HepG2 (cell line): ENCODE data around the gene STOML2. TPM values are rescaled to one million over a fixed set of nuclear protein-coding genes. Genes with fewer than 3 reads are reported as not detected.
A peak's percentile ranks its signal among the peaks of the same experiment; 100 is the strongest.

Experiments used
- ARNT2 ChIP-seq: sonication (generic); formaldehyde crosslinking; IDR thresholded peaks from 2 replicates; pipeline ENCODE4 v1.8.0; 2022; ENCODE audit warnings: mild to moderate bottlenecking, low read depth, missing genetic modification reagents, moderate library complexity
- ATF1 ChIP-seq: IDR thresholded peaks from 2 replicates; pipeline ENCODE4 v1.6.1; 2016; ENCODE audit warnings: mild to moderate bottlenecking, control low read depth
- BCLAF1 ChIP-seq: fragments of 450-650 bp; IDR thresholded peaks from 2 replicates; pipeline ENCODE4 v1.6.1; 2017; ENCODE audit warnings: mild to moderate bottlenecking
- CSRNP1 ChIP-seq: sonication (generic); formaldehyde crosslinking; IDR thresholded peaks from 2 replicates; pipeline ENCODE4 v1.8.1; 2023; ENCODE audit warnings: mild to moderate bottlenecking, missing genetic modification reagents
- GMEB1 ChIP-seq: sonication (generic); formaldehyde crosslinking; IDR thresholded peaks from 2 replicates; pipeline ENCODE4 v1.5.1; 2020; ENCODE audit warnings: missing genetic modification reagents, mild to moderate bottlenecking, borderline replicate concordance
- KLF6 ChIP-seq: IDR thresholded peaks from 2 replicates; pipeline ENCODE4 v1.8.0; 2016; ENCODE audit warnings: missing biosample characterization, missing genetic modification reagents
- NCOA2 ChIP-seq: sonication (generic); formaldehyde crosslinking; IDR thresholded peaks from 2 replicates; pipeline ENCODE4 v1.8.0; 2022; ENCODE audit warnings: inconsistent platforms
- NCOA5 ChIP-seq: sonication (generic); formaldehyde crosslinking; IDR thresholded peaks from 2 replicates; pipeline ENCODE4 v1.4.0; 2020; ENCODE audit warnings: missing genetic modification reagents
- SATB2 ChIP-seq: sonication (generic); formaldehyde crosslinking; IDR thresholded peaks from 2 replicates; pipeline ENCODE4 v1.5.0; 2020; ENCODE audit warnings: missing genetic modification reagents
- SMAD3 ChIP-seq: sonication (generic); formaldehyde crosslinking; IDR thresholded peaks from 2 replicates; pipeline ENCODE4 v1.4.0; 2020; ENCODE audit warnings: missing genetic modification reagents
- SP1 ChIP-seq, 2 experiments: fragments of 450-650 bp in 1 of 2; sonication (generic) in 1 of 2; formaldehyde crosslinking in 1 of 2; IDR thresholded peaks; 2 replicates each; pipeline versions ENCODE4 v1.4.0 to v1.6.1; 2016 to 2020; ENCODE audit warnings: missing genetic modification reagents in 1 of 2
- TCF12 ChIP-seq, 2 experiments: fragments of 450-650 bp in 1 of 2; sonication (generic) in 1 of 2; formaldehyde crosslinking in 1 of 2; IDR thresholded peaks; 2 replicates each; pipeline versions ENCODE4 v1.6.1 to v1.8.0; 2017 to 2022; ENCODE audit warnings: antibody characterized with exemption in 1 of 2, mild to moderate bottlenecking in 1 of 2, missing genetic modification reagents in 1 of 2, moderate library complexity in 1 of 2
- THAP11 ChIP-seq: IDR thresholded peaks from 2 replicates; pipeline ENCODE4 v1.6.1; 2016; ENCODE audit warnings: missing biosample characterization, missing genetic modification reagents
- ZNF333 ChIP-seq: sonication (generic); formaldehyde crosslinking; IDR thresholded peaks from 2 replicates; pipeline ENCODE4 v1.4.0; 2020; ENCODE audit warnings: mild to moderate bottlenecking, missing genetic modification reagents, borderline replicate concordance
- ZNF629 ChIP-seq: sonication (generic); formaldehyde crosslinking; conservative IDR thresholded peaks from 2 replicates; pipeline ENCODE4 v1.5.0; 2020; ENCODE audit warnings: missing genetic modification reagents
- ZNF703 ChIP-seq: sonication (generic); formaldehyde crosslinking; IDR thresholded peaks from 2 replicates; pipeline ENCODE4 v1.5.1; 2020; ENCODE audit warnings: missing genetic modification reagents, mild to moderate bottlenecking, moderate library complexity, borderline replicate concordance
- polyA plus RNA-seq, 8 experiments: library from polyadenylated mRNA; depleted of rRNA in 3 of 8; stranded (reverse) in 7 of 8; unstranded in 1 of 8; fragments of >200 nt; fragmentation: Illumina TruSeq in 4 of 8; extraction: Trizol in 4 of 8; gene quantifications; 2 replicates each; pipeline versions ENCODE4 v1.2.1 to v1.2.3, GENCODE V29; 2011 to 2016; ENCODE audit warnings: low read depth in 4 of 8, missing spikeins in 1 of 8, mixed read lengths in 1 of 8; ENCODE audit not compliant: insufficient read depth in 1 of 8
- total RNA-seq, 5 experiments: library from RNA; depleted of rRNA; stranded (reverse); fragments of >200 nt; fragmentation: Illumina TruSeq; extraction: Trizol; gene quantifications; 2 replicates each; pipeline ENCODE4 v1.2.3, GENCODE V29; 2016; ENCODE audit warnings: low read depth in 1 of 5
- TF ChIP-seq, protein P1 (sequence below): sonication (generic); formaldehyde crosslinking; IDR thresholded peaks from 2 replicates; pipeline ENCODE4 v1.8.0; 2022; ENCODE audit warnings: mild to moderate bottlenecking, missing genetic modification reagents, moderate library complexity
- TF ChIP-seq, protein P2 (sequence below), 2 experiments: sonication (generic) in 1 of 2; formaldehyde crosslinking in 1 of 2; IDR thresholded peaks; 2 replicates each; pipeline versions ENCODE4 v1.4.0 to v1.6.1; 2018 to 2020; ENCODE audit warnings: missing genetic modification reagents in 2 of 2, borderline replicate concordance in 1 of 2, low read depth in 1 of 2, mild to moderate bottlenecking in 1 of 2, missing biosample characterization in 1 of 2

The STOML2 gene
- total and polyA plus RNA-seq, 2 of the 13 experiments (the other 11 are each of a cell fraction or from before 2014, with no cell fraction given), result 245 to 250 TPM

DNA sequence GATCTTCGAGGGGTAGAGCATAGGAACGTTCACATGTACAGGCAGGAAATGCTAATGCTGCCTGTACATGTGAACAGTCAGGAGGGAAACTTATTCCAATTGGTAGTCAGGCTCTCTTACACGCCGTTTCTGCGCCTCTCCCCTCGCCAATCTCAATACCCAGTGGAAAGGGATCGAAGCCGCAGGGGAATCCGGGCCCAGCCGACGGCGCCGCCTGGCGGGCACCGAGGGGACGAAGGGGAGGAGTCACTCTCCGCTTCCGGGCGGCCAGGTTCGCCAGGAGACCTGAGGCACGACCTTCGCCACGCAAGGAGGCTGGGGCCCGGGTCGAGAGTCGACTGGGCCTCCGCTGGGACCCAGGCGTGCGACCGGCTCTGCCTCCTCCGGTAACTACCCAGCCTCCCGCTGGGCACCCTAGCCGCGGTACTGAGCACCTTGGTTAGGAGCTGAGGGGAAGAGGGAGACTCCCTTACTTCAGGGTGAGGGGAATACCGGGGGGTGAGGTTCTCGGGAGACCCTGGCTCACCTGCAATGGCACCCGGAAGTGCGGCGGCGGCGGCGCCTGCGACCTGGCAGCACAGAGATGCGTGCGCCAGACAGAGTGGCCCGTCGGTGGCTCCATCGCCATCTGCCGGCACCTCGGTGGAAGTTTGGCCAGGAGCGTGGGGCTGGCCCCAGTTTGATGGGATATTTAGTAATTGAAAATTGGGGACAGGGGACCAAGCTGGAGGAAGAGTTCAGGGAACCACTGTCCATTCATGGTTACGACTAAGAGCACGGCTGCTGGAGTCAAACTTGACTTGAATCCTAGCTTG, 6.7 kb downstream of the STOML2 start, which contains the start of gene PIGO (continued):
- TF ChIP-seq BCLAF1 (no peak), CSRNP1 (CRISPR knock-in tag) (peak; percentile 78), NCOA2 (peak; percentile 54; the same call in 1 of the 2 replicates), ZNF703 (peak; percentile 68; the same call in 1 of the 2 replicates), SP1 (IDR thresholded peaks at IDR 0.05) (no peak), SP1 (CRISPR knock-in tag; IDR thresholded peaks at IDR 0.05) (peak; percentile 74), GMEB1 (peak; percentile 94), ZNF333 (CRISPR knock-in tag) (peak; percentile 86; the same call in 1 of the 2 replicates), TCF12 (IDR thresholded peaks at IDR 0.05) (no peak), TCF12 (CRISPR knock-in tag; IDR thresholded peaks at IDR 0.05) (0 out of 2 replicates have a peak, but pooled peaks have one; percentile 51), ZNF629 (no peak; the same call in 1 of the 2 replicates), KLF6 (CRISPR knock-in tag) (peak; percentile 59; the same call in 1 of the 2 replicates), THAP11 (peak; percentile 94), NCOA5 (no peak), SATB2 (no peak), ARNT2 (peak; percentile 91; the same call in 1 of the 2 replicates), SMAD3 (CRISPR knock-in tag) (peak; percentile 89; the same call in 1 of the 2 replicates), ATF1 (peak; percentile 64)
- TF ChIP-seq, protein P1, sequence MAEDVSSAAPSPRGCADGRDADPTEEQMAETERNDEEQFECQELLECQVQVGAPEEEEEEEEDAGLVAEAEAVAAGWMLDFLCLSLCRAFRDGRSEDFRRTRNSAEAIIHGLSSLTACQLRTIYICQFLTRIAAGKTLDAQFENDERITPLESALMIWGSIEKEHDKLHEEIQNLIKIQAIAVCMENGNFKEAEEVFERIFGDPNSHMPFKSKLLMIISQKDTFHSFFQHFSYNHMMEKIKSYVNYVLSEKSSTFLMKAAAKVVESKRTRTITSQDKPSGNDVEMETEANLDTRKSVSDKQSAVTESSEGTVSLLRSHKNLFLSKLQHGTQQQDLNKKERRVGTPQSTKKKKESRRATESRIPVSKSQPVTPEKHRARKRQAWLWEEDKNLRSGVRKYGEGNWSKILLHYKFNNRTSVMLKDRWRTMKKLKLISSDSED (CRISPR knock-in tag), result no peak
- TF ChIP-seq, protein P2, sequence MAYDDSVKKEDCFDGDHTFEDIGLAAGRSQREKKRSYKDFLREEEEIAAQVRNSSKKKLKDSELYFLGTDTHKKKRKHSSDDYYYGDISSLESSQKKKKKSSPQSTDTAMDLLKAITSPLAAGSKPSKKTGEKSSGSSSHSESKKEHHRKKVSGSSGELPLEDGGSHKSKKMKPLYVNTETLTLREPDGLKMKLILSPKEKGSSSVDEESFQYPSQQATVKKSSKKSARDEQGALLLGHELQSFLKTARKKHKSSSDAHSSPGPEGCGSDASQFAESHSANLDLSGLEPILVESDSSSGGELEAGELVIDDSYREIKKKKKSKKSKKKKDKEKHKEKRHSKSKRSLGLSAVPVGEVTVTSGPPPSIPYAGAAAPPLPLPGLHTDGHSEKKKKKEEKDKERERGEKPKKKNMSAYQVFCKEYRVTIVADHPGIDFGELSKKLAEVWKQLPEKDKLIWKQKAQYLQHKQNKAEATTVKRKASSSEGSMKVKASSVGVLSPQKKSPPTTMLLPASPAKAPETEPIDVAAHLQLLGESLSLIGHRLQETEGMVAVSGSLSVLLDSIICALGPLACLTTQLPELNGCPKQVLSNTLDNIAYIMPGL (CRISPR knock-in tag; IDR thresholded peaks at IDR 0.05; ENCODE audit: borderline replicate concordance in 1 of 2, low read depth in 1 of 2), result peak; percentile 98 to 99
